H9 (cell line): ENCODE data around the gene MSTO1. TPM values are rescaled to one million over a fixed set of nuclear protein-coding genes. Genes with fewer than 3 reads are reported as not detected.
"Not testable (repeated sequence)": the region's sequence is repeated elsewhere in the genome, so short reads cannot be mapped to it uniquely, and the experiment has no call there.

ENCODE experiments used
- DNase-seq: peaks from one replicate; pipeline ENCODE4 v3.0.0-alpha.2; 2017
- H2AFZ ChIP-seq: one replicate; pipeline ENCODE4 v1.6.1; 2013; ENCODE audit warnings: mild to moderate bottlenecking, low read length, control low read depth, moderate library complexity
- H2AK5ac ChIP-seq: 2 replicates; pipeline ENCODE4 v1.6.1; 2013; ENCODE audit warnings: low read length, control low read depth, mixed read lengths; ENCODE audit not compliant: insufficient read length
- H2BK120ac ChIP-seq: one replicate; pipeline ENCODE4 v1.6.1; 2013; ENCODE audit warnings: low read depth, mild to moderate bottlenecking, low read length, control low read depth, inconsistent platforms; ENCODE audit not compliant: poor library complexity, severe bottlenecking
- H2BK12ac ChIP-seq: 2 replicates; pipeline ENCODE4 v1.6.1; 2013; ENCODE audit warnings: low read length, control low read depth, mixed read lengths, low read depth; ENCODE audit not compliant: insufficient read length
- H2BK15ac ChIP-seq: 2 replicates; pipeline ENCODE4 v1.6.1; 2013; ENCODE audit warnings: low read depth, low read length, control low read depth
- H2BK20ac ChIP-seq: one replicate; pipeline ENCODE4 v1.6.1; 2013; ENCODE audit warnings: low read depth, mild to moderate bottlenecking, low read length, control low read depth, inconsistent platforms; ENCODE audit not compliant: poor library complexity, severe bottlenecking
- H2BK5ac ChIP-seq: 2 replicates; pipeline ENCODE4 v1.6.1; 2013; ENCODE audit warnings: low read length, control low read depth, mixed read lengths; ENCODE audit not compliant: insufficient read length
- H3K14ac ChIP-seq: 2 replicates; pipeline ENCODE4 v1.6.1; 2013; ENCODE audit warnings: low read length, control low read depth; ENCODE audit not compliant: insufficient read depth
- H3K18ac ChIP-seq: 2 replicates; pipeline ENCODE4 v1.6.1; 2013; ENCODE audit warnings: low read depth, mild to moderate bottlenecking, mixed read lengths, low read length, control low read depth; ENCODE audit not compliant: insufficient read length
- H3K23ac ChIP-seq: 2 replicates; pipeline ENCODE4 v1.6.1; 2013; ENCODE audit warnings: low read length, control low read depth, mixed read lengths, low read depth; ENCODE audit not compliant: insufficient read length
- H3K23me2 ChIP-seq: 2 replicates; pipeline ENCODE4 v1.6.1; 2013; ENCODE audit warnings: low read depth, mild to moderate bottlenecking, mixed read lengths, low read length, control low read depth; ENCODE audit not compliant: insufficient read length, poor library complexity, severe bottlenecking
- H3K27ac ChIP-seq: 2 replicates; pipeline ENCODE4 v1.5.1; 2013; ENCODE audit warnings: low read length, control low read depth, mixed read lengths, low read depth; ENCODE audit not compliant: insufficient read length
- H3K27me3 ChIP-seq: 2 replicates; pipeline ENCODE4 v1.6.1; 2013; ENCODE audit warnings: low read length, control low read depth, inconsistent platforms; ENCODE audit not compliant: insufficient read depth
- H3K4ac ChIP-seq: 2 replicates; pipeline ENCODE4 v1.6.1; 2013; ENCODE audit warnings: low read depth, mild to moderate bottlenecking, control low read depth, inconsistent platforms, low read length, moderate library complexity
- H3K4me1 ChIP-seq: 2 replicates; pipeline ENCODE4 v1.6.1; 2013; ENCODE audit warnings: low read length, control low read depth, inconsistent platforms; ENCODE audit not compliant: insufficient read depth
- H3K4me2 ChIP-seq: 2 replicates; pipeline ENCODE4 v1.6.1; 2013; ENCODE audit warnings: low read length, control low read depth, mixed read lengths; ENCODE audit not compliant: insufficient read length, insufficient read depth
- H3K56ac ChIP-seq: 2 replicates; pipeline ENCODE4 v1.6.1; 2013; ENCODE audit warnings: low read depth, mild to moderate bottlenecking, mixed read lengths, low read length, control low read depth; ENCODE audit not compliant: insufficient read length
- H3K79me1 ChIP-seq: 2 replicates; pipeline ENCODE4 v1.6.1; 2013; ENCODE audit warnings: low read depth, mild to moderate bottlenecking, moderate library complexity, low read length, control low read depth, inconsistent platforms; ENCODE audit not compliant: insufficient read depth, poor library complexity, severe bottlenecking
- H3K79me2 ChIP-seq: 2 replicates; pipeline ENCODE4 v1.6.1; 2013; ENCODE audit warnings: low read length, control low read depth, inconsistent platforms; ENCODE audit not compliant: insufficient read depth
- H3K9ac ChIP-seq: 2 replicates; pipeline ENCODE4 v1.6.1; 2013; ENCODE audit warnings: low read length, control low read depth, mixed read lengths; ENCODE audit not compliant: insufficient read length; ENCODE audit errors: extremely low read depth
- H3K9me3 ChIP-seq: one replicate; pipeline ENCODE4 v1.6.1; 2013; ENCODE audit warnings: low read depth, low read length, inconsistent platforms; ENCODE audit not compliant: control insufficient read depth
- H3T11ph ChIP-seq: one replicate; pipeline ENCODE4 v1.6.1; 2013; ENCODE audit warnings: mild to moderate bottlenecking, low read length, control low read depth, inconsistent platforms
- H4K20me1 ChIP-seq: one replicate; pipeline ENCODE4 v1.6.1; 2013; ENCODE audit not compliant: control insufficient read depth, insufficient read length, insufficient read depth
- H4K5ac ChIP-seq: 2 replicates; pipeline ENCODE4 v1.6.1; 2013; ENCODE audit warnings: low read depth, mild to moderate bottlenecking, mixed read lengths, low read length, control low read depth; ENCODE audit not compliant: insufficient read length
- H4K8ac ChIP-seq: replicated peaks from 2 replicates; pipeline ENCODE4 v1.6.1; 2013; ENCODE audit warnings: low read length, control low read depth, mixed read lengths, low read depth; ENCODE audit not compliant: insufficient read length
- H4K91ac ChIP-seq: 2 replicates; pipeline ENCODE4 v1.6.1; 2013; ENCODE audit warnings: low read depth, mild to moderate bottlenecking, moderate library complexity, mixed read lengths, low read length, control low read depth; ENCODE audit not compliant: insufficient read length
- H3K27ac Mint-ChIP-seq, 3 experiments: 2 replicates in 2 of 3; 3 replicates in 1 of 3; pipeline ENCODE4 v1.8.0; 2020 to 2021; ENCODE audit warnings: mixed read lengths in 3 of 3, mild to moderate bottlenecking in 1 of 3, moderate library complexity in 1 of 3
- H3K27me3 Mint-ChIP-seq: 2 replicates; pipeline ENCODE4 v1.8.0; 2021; ENCODE audit warnings: low read depth, mild to moderate bottlenecking, moderate library complexity, mixed read lengths
- H3K36me3 Mint-ChIP-seq, 3 experiments: 2 replicates in 2 of 3; 3 replicates in 1 of 3; pipeline ENCODE4 v1.8.0; 2020 to 2021; ENCODE audit warnings: low read depth in 3 of 3, mixed read lengths in 3 of 3; ENCODE audit not compliant: insufficient read depth in 1 of 3
- H3K4me1 Mint-ChIP-seq, 2 experiments: 2 replicates each; pipeline ENCODE4 v1.8.0; 2020; ENCODE audit warnings: mixed read lengths in 2 of 2
- H3K4me3 Mint-ChIP-seq, 2 experiments: 2 replicates in 1 of 2; 3 replicates in 1 of 2; pipeline ENCODE4 v1.8.0; 2020 to 2021; ENCODE audit warnings: mild to moderate bottlenecking in 2 of 2, mixed read lengths in 2 of 2, moderate library complexity in 1 of 2
- H3K9me3 Mint-ChIP-seq, 2 experiments: 2 replicates in 1 of 2; 3 replicates in 1 of 2; pipeline ENCODE4 v1.8.0; 2020; ENCODE audit warnings: mild to moderate bottlenecking in 2 of 2, mixed read lengths in 2 of 2, moderate library complexity in 1 of 2
- CTCF ChIP-seq: fragments of 200-600 bp; sonication (generic); conservative IDR thresholded peaks from 3 replicates; pipeline ENCODE4 v1.8.0; 2021; ENCODE audit warnings: antibody characterized with exemption, mild to moderate bottlenecking
- WGBS: extraction: QIAGEN DNeasy Blood & Tissue Kit; methylation state at CpG from one replicate; pipeline ENCODE4 v1.1.7; 2013; ENCODE audit warnings: missing lambda C conversion rate, low lambda C conversion rate, mixed read lengths; ENCODE audit not compliant: insufficient read length; ENCODE audit errors: extremely low coverage; 5-methylcytosine and 5-hydroxymethylcytosine counted together
- long read RNA-seq: library from polyadenylated mRNA; unstranded; transcript quantifications from one replicate; pipeline ENCODE4 v2.0.0, GENCODE V29; 2020
- total RNA-seq: library from RNA; stranded (reverse); gene quantifications from 2 replicates; pipeline ENCODE4 v1.2.1, GENCODE V29; 2021

Gene MSTO1
- total RNA-seq = 89.5 and 96.2 TPM in 2 replicates
- long read RNA-seq, transcript MSTO1-201 (14 exons, 2,431 nt) = major isoform, 47 of 152 reads
- long read RNA-seq, partial matches to known transcripts = 8 of 152 reads
- long read RNA-seq, other reads (novel, unspliced or antisense) = 97 of 152 reads

- Histone ChIP-seq H3K27ac (no peak within 1 kb of the TSS), H2BK5ac (no peak within 1 kb of the TSS), H3K23ac (no peak within 1 kb of the TSS), H2BK12ac (no peak within 1 kb of the TSS), H4K20me1 (no peaks in the 10 kb centered on the region), H3K79me2 (no peaks in the 10 kb centered on the region), H4K91ac (no peak within 1 kb of the TSS), H2BK20ac (no peak within 1 kb of the TSS), H3K14ac (peak within 1 kb of the TSS; percentile 74; the same call in 1 of the 2 replicates), H4K8ac (no peak within 1 kb of the TSS), H3T11ph (peak within 1 kb of the TSS; percentile 76), H4K5ac (no peak within 1 kb of the TSS), H3K4me1 (no peaks in the 10 kb centered on the region), H3K56ac (no peak within 1 kb of the TSS), H3K27me3 (no peaks in the 10 kb centered on the region), H2BK120ac (no peak within 1 kb of the TSS), H3K4ac (no peak within 1 kb of the TSS), H3K9ac (peak within 1 kb of the TSS; percentile 44), H3K9me3 (no peaks in the 10 kb centered on the region), H2BK15ac (0 out of 2 replicates have a peak within 1 kb of the TSS, but pooled peaks have one; percentile 13), H2AK5ac (no peak within 1 kb of the TSS), H2AFZ (peak within 1 kb of the TSS; percentile 92), H3K4me2 (peak within 1 kb of the TSS; percentile 88), H3K23me2 (no peaks in the 10 kb centered on the region), H3K79me1 (no peaks in the 10 kb centered on the region), H3K18ac (no peak within 1 kb of the TSS)
- Mint-ChIP-seq H3K4me3 (peak within 1 kb of the TSS; percentile 81 to 88), H3K4me1 (peaks cover 2 to 4% of the 10 kb centered on the region in 2 experiments; a peak in 2 of 4 replicates), H3K27ac (peak within 1 kb of the TSS; percentile 82 to 94 (median 88)), H3K36me3 (peaks cover 17 to 18% (median 18%) of the 10 kb centered on the region in 3 experiments; a peak in 6 of 7 replicates), H3K27me3 (no peaks in the 10 kb centered on the region), H3K9me3 (no peaks in the 10 kb centered on the region)
- DNase-seq = peak; percentile 97
- WGBS = no CpG with 5 or more reads among the region's 47 CpGs
- no peak for TF ChIP-seq CTCF
Measured at GRCh38 chr1:155609515-155610256, at the start of gene MSTO1. TSS of gene MSTO1 (plus strand) at chr1:155610218. CDS start at chr1:155610249, 31 bp downstream.

DNA sequence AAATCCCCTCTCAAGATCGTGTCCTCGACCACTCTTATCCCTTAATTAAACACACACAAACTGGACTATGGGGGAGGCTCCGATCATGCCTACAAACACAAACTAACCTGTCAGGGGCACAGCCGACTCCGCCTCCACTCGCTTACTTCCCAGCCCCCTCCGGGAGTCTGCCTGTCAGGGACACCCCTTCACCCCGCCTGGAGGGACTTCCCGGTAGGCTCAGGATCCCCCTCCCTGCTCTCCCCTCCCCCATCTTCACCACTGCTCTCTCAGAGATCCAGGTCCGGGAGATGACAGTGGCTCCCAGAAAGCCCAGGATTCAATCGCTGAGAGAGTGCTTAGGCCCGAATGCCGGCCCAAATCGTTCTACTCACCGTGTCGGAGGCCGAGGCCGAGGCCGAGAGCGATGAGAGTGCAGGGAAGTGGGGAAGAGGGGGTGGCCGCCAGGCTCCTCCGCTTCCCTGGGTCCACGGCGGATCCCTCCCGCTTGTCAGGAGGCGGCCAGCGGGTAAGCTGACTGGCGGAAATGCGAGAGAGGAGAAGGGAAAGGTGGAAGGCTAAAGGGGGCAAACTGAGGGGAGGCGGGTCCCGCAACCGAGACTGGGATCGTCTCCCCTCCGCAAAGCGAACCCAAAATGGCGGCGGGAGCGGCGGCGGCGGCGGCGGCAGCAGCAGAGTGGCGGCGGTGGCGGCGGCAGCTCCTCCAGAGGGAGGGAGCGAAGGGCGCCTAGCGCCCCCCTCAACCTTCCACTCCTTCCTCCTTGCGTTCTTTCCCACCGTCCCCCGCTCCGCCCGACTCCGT lies 48.0 kb upstream of the MSTO1 start:
- not testable (repeated sequence) for H3K23ac ChIP-seq, H3K27me3 ChIP-seq, H2AFZ ChIP-seq, H3K9me3 ChIP-seq, H3K27me3 Mint-ChIP-seq, H2BK15ac ChIP-seq, H4K20me1 ChIP-seq, H3T11ph ChIP-seq, H2BK5ac ChIP-seq, H2AK5ac ChIP-seq, H3K9me3 Mint-ChIP-seq, H3K4ac ChIP-seq, H2BK120ac ChIP-seq, H2BK20ac ChIP-seq, H3K4me1 ChIP-seq, H4K8ac ChIP-seq, H2BK12ac ChIP-seq, H4K5ac ChIP-seq, H3K23me2 ChIP-seq, H3K56ac ChIP-seq
- Histone ChIP-seq H4K91ac (peak overlapping the region; percentile 59), H3K79me2 (peaks cover 31% of the 10 kb centered on the region), H3K18ac (peak overlapping the region; percentile 89), H3K27ac (peak overlapping the region; percentile 77), H3K14ac (peak overlapping the region; percentile 98), H3K79me1 (peaks cover 18% of the 10 kb centered on the region), H3K4me2 (peak overlapping the region; percentile 85), H3K9ac (peak overlapping the region; percentile 94)
- peak overlapping the region; percentile 98 to 99 for H3K4me3 Mint-ChIP-seq
- H3K36me3 Mint-ChIP-seq = peaks cover 6 to 16% (median 11%) of the 10 kb centered on the region in 3 experiments; a peak in 6 of 7 replicates
- WGBS = no CpG with 5 or more reads among the region's 56 CpGs
- peaks cover 13 to 21% of the 10 kb centered on the region in 2 experiments for H3K4me1 Mint-ChIP-seq
- DNase-seq = peak; percentile 28
- H3K27ac Mint-ChIP-seq = peak overlapping the region; percentile 97 to 99 (median 98)
